ENCODE measurements around the gene SHISAL1. TPM values are rescaled to one million over a fixed set of nuclear protein-coding genes. Genes with fewer than 3 reads are reported as not detected.
A peak's percentile ranks its signal among the peaks of the same experiment; 100 is the strongest.

The SHISAL1 gene
- total RNA-seq, 1 donor from 2014 or later, result 5.0 TPM

- peaks cover 8% of the 10 kb centered on the region for H3K9me3 Mint-ChIP-seq (ENCODE audit: unreplicated experiment)
- H3K4me3 Mint-ChIP-seq (ENCODE audit: unreplicated experiment), result no peak overlapping the region
- H3K4me1 Mint-ChIP-seq (ENCODE audit: unreplicated experiment), result no peaks in the 10 kb centered on the region
- no peak for TF ChIP-seq CTCF (IDR thresholded peaks at IDR 0.05)
- H3K36me3 Mint-ChIP-seq (ENCODE audit: unreplicated experiment), result peaks cover 2% of the 10 kb centered on the region
- H3K27ac Mint-ChIP-seq (ENCODE audit: unreplicated experiment), result no peak overlapping the region
- peaks cover 24% of the 10 kb centered on the region for H3K27me3 Mint-ChIP-seq (ENCODE audit: unreplicated experiment)
- DNase-seq (ENCODE audit: extremely low spot score, unreplicated experiment), result no peak
Observed at GRCh38 chr22:44229331-44229730, 83.4 kb downstream of the SHISAL1 start.

- Mint-ChIP-seq H3K4me1 (ENCODE audit: unreplicated experiment) (no peaks in the 10 kb centered on the region), H3K27ac (ENCODE audit: unreplicated experiment) (no peak overlapping the region), H3K4me3 (ENCODE audit: unreplicated experiment) (no peak overlapping the region), H3K36me3 (ENCODE audit: unreplicated experiment) (peaks cover 2% of the 10 kb centered on the region), H3K9me3 (ENCODE audit: unreplicated experiment) (peaks cover 12% of the 10 kb centered on the region), H3K27me3 (ENCODE audit: unreplicated experiment) (peaks cover 26% of the 10 kb centered on the region)
- DNase-seq (ENCODE audit: extremely low spot score, unreplicated experiment), result peak; percentile 60
- no peak for TF ChIP-seq CTCF (IDR thresholded peaks at IDR 0.05)
Observed at GRCh38 chr22:44225812-44226211, 86.9 kb downstream of the SHISAL1 start.

- Mint-ChIP-seq H3K36me3 (ENCODE audit: unreplicated experiment) (peaks cover 2% of the 10 kb centered on the region), H3K4me1 (ENCODE audit: unreplicated experiment) (no peaks in the 10 kb centered on the region), H3K27ac (ENCODE audit: unreplicated experiment) (no peak overlapping the region), H3K4me3 (ENCODE audit: unreplicated experiment) (no peak overlapping the region), H3K27me3 (ENCODE audit: unreplicated experiment) (peaks cover 24% of the 10 kb centered on the region), H3K9me3 (ENCODE audit: unreplicated experiment) (peaks cover 12% of the 10 kb centered on the region)
- DNase-seq (ENCODE audit: extremely low spot score, unreplicated experiment), result peak; percentile 75
- TF ChIP-seq CTCF (IDR thresholded peaks at IDR 0.05), result no peak
Observed at GRCh38 chr22:44225091-44225689, 87.6 kb downstream of the SHISAL1 start.

GRCh38 chr22:44224166-44224565, 88.6 kb downstream of the SHISAL1 start:
- peaks cover 6% of the 10 kb centered on the region for H3K9me3 Mint-ChIP-seq (ENCODE audit: unreplicated experiment)
- TF ChIP-seq CTCF (IDR thresholded peaks at IDR 0.05), result no peak
- H3K4me1 Mint-ChIP-seq (ENCODE audit: unreplicated experiment), result no peaks in the 10 kb centered on the region
- peaks cover under 1% of the 10 kb centered on the region for H3K36me3 Mint-ChIP-seq (ENCODE audit: unreplicated experiment)
- no peak overlapping the region for H3K4me3 Mint-ChIP-seq (ENCODE audit: unreplicated experiment)
- no peak overlapping the region for H3K27ac Mint-ChIP-seq (ENCODE audit: unreplicated experiment)
- H3K27me3 Mint-ChIP-seq (ENCODE audit: unreplicated experiment), result peaks cover 22% of the 10 kb centered on the region
- peak; percentile 73 for DNase-seq (ENCODE audit: extremely low spot score, unreplicated experiment)

GRCh38 chr22:44221710-44222475, 90.9 kb downstream of the SHISAL1 start:
- TF ChIP-seq CTCF (IDR thresholded peaks at IDR 0.05), result no peak
- Mint-ChIP-seq H3K9me3 (ENCODE audit: unreplicated experiment) (peaks cover 5% of the 10 kb centered on the region), H3K27ac (ENCODE audit: unreplicated experiment) (no peak overlapping the region), H3K4me3 (ENCODE audit: unreplicated experiment) (no peak overlapping the region), H3K27me3 (ENCODE audit: unreplicated experiment) (peaks cover 22% of the 10 kb centered on the region), H3K4me1 (ENCODE audit: unreplicated experiment) (no peaks in the 10 kb centered on the region), H3K36me3 (ENCODE audit: unreplicated experiment) (no peaks in the 10 kb centered on the region)
- DNase-seq (ENCODE audit: extremely low spot score, unreplicated experiment), result no peak
